HCEC 1CT (cell line): ENCODE data around the gene SRM.
"Not testable (repeated sequence)": the region's sequence is repeated elsewhere in the genome, so short reads cannot be mapped to it uniquely, and the experiment has no call there.

Experiments
- DNase-seq: peaks from one replicate; pipeline ENCODE4 v3.0.0-alpha.2; 2017

SRM gene

DNA sequence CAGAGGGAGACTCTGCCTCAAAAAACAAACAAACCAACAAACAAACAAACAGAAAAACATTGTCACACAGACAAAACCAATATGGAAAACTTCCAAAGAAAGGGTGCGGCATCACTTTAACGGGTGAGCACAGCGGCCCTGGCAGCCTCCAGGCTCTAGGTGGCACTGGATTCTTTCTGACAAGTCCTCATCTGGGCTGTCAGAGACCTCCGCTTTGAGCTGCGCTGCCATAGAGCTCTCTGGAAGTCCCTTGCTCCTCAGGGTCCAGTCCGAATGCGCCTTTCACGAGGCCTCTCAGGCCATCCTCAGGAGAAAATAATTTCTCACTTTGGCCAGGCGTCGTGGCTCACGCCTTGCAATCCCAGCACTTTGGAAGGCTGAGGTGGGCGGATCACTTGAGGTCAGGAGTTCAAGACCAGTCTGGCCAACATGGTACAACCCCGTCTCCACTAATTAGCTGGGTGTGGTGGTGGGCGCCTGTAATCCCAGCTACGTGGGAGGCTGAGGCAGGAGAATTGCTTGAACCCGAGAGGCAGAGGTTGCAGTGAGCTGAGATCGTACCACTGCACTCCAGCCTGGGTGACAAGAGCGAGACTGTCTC lies 4.2 kb upstream of the SRM start:
- DNase-seq, result not testable (repeated sequence)

DNA sequence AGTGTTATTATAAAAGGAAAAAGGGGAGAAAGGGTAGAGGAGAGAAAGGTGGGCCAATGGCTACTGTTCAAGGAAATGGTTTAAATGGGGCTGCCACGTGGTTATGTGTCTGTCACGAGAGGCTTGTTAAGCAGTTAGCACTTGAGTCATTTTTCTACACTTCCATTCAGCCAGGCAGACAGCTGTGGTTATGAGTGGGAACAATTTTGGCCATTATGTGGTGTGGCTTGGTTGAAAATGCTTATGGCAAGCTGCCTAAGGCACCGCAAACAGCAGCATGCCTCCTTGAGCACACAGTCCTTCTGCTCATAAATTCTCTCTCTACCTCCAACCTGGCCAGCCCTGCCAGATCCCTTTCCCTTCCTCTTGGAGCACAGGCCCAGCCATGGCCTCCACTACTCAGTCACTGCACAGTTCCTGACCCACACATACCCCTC lies 3.2 kb upstream of the SRM start:
- no peak for DNase-seq

DNA sequence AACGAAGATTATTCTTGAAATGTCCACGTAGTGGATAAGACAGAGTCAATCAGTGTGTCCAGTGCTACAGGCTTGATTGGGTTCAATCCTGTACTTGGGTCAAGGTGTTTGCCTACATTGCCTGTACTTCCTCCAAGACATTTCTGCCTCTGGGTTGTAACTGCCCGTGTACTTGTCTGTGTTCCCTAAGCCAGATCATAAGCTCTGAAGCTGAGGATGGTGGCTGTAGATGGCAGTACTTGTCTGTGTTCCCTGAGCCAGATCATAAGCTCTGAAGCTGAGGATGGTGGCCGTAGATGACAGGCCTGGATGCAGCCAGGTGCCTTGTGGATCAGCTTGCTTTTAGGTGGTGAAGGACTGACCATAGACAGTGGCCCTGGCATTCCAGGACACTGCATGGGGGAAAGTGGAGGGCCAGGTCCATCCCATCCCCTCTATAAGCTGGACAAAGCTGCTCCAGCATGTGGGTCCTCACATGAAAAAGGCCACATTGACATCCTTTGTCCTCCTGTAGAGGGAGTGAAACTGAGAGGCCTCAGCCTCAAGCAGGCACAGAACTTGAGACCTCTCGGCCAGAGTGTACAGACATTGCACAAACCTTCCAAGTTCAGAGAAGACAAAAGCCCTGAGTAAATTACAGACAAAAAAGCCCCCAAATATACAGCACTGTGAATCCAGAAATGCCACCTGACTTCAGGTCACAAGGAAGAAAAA lies 2.0 kb upstream of the SRM start:
- no peak for DNase-seq

DNA sequence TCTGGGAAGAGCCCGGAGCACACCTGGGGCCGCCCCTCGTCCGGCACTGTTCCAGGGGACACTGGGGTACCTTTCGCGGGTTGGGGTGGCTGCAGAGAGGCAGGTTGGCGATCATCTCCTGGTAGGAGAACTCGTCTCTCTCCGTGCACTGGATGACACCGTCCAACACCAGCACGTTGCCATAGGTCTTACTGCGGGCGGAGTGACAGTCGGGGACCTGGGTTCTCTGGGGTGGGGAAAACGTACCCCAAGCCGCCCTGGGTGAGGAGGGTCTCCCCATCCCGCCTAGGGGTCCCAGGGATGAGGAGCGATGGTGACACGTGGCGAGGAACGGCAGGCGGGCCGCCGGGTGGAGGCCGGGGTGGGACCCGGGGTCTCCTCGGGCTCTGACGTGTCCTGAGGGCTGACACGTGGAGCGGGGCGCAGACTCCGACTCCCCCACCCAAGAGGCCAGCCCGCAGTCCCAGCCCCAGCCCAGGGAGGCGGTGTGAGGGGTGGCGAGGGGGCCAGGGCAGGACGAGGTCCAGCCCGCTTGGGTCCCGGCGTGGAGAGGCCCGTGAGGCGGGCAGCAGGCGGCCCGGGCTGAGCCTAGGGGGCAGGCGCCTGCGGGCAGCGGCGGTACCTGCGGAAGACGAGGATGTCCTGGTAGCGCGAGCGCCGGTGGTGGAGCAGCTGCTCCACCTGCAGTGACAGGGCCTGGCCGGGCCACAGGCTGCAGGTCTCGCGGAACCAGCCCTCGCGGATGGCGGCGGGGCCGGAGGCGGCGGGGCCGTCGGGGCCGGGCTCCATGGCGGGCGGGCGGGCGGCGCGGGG lies 457 bp downstream of the SRM start:
- no peak for DNase-seq

DNA sequence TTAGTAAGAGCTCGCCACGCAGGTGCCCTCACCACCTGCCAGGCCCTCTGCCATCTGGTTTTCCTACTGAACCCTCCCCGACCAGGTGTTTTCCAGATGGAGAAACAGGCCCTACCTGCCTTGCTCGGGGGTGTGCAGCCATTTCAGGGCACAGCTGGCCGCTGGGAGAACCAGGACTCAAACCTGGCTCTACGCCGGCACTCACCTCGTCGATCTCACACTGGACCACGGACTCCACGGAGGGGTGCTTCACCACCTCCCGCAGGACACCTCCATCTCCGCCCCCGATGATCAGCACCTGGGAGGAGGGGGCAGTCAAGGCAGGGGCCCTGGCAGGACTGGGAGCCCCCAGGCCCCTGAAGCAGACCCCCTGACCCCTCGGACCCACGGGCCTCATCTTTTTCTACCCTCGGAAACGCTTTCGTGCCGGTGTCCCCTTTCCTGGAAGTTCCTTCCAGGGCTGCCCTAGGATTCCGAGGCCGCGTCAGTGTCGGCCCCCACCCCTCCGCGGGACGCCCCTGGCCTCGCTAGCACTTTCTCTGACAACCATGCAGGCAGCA lies 1.1 kb downstream of the SRM start:
- DNase-seq, result no peak

DNA sequence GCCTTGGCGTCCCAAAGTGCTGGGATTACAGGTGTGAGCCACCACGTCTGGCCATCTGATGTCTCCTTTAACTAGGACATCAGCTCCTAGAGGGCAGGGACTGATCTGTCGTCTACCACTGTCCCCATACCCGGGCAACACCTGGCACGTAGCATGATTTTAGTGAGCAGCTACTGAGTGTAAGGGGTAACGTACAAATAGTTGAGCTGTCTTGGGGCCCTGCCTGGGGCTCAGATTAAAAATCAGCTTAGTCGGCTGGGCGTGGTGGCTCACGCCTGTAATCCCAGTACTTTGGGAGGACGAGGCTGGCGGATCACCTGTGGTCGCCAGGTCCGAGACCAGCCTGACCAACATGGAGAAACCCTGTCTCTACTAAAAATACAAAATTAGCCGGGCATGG lies 1.8 kb downstream of the SRM start:
- DNase-seq, result no peak

DNA sequence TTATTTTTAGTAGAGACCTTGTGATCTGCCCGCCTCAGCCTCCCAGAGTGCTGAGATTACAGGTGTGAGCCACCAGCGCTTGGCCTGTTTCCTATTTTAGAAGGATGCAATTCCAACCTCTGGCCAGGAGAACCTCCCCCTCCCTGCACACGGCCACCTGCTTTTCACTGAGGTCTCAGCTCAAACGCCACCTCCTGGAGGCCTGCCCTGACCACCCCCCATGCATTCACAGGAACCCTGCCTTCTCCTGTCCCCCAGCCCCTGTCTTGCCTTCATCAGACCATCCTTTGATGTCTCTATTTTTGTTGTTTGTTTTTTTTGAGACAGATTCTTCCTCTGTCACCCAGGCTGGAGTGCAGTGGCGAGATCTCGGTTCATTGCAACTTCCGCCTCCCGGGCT lies 2.3 kb downstream of the SRM start:
- DNase-seq, result no peak

DNA sequence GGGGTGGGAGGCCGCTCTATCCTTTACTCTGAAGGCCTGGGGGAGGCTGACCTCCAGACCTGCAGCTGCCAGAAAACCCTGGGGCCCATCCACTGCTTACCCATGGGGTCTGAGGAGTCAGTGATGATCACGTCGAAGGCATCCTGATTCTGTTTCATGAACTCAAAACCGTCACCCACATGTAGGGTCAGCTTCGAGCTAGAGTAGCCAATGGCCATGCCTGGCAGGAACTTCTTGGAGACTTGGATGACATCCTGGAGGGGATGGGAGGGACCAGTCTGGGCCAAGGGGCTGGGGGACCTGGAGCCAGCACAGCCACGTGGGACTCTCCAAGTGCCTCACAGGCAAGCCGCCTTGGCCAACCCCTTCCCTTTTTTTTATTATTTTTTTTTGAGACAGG lies 3.3 kb downstream of the SRM start:
- no peak for DNase-seq

DNA sequence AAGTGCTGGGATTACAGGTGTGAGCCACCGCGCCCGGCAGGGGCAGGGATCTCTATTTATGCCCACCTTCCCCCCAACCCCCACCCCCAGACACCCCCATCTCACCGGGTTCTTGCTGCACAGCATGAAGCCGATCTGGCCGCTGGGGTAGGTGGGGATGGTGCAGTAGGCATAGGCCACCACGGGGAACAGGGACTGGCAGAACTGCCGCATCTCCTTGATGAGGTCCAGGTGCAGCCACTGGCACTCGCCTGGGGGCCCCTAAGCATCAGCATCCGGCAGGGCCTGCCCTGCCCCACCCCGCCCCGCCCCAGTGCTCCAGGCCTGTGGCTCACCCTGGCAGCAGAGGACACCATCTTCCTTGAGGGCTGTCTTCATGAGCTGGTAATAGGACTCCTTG lies 4.1 kb downstream of the SRM start:
- DNase-seq, result no peak

DNA sequence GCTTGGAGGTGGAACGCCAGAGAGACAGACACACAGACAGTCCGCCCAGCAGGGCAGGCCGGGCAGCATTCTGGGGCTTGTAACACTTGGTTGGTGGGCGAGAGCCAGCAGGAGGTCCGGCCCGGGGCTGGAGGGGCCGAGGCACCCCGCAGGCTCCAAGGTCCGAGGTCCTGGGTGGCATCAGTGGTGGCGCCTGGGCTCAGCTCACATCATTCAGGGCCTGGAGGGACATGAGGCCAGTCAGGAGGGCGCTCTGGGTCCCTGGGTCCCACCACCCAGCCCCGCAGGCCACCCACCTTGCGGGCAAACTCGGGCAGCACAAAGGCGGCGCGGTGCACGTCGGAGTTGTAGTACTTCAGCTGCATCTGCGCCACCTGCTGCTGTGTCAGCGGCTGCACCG lies 5.2 kb downstream of the SRM start:
- no peak for DNase-seq

DNA sequence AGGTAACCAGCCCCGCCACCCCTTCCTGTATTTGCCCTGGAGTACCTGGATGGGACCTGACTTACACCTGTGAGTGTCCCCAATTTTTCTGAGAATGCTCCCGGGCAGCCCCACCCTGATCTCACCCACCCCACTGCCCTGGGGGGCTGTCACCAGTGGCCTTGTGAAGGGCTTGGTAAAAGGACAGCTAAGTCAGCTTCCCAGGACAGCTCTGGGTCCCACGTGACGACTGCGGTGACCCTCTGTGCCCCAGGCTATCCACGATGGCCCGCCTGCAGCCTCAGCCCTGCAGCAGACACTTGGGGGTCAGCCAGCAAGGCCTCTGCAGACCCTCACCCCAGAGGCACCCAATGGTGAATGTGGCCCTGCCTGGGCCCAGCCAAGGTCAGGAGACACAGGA lies 5.6 kb downstream of the SRM start:
- no peak for DNase-seq

DNA sequence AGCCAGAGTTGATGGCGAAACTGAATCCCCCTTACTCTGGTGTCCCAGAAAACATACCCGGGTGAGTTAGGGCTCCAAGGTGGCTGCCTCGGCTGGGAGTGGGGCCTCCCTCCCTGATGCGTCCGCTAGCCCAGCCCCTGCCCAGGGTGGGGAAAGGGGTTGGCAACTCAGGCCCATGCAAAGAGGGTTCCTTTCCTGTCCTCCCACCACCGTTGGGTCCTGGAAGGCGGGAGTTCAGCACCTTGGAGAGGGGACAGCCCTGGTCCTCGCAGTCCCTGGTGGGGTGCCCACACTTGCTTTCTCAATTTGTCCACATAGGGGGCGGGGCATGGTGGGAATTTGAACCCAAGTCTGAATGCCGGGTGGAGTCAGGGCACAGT lies 6.1 kb downstream of the SRM start:
- DNase-seq, result no peak

DNA sequence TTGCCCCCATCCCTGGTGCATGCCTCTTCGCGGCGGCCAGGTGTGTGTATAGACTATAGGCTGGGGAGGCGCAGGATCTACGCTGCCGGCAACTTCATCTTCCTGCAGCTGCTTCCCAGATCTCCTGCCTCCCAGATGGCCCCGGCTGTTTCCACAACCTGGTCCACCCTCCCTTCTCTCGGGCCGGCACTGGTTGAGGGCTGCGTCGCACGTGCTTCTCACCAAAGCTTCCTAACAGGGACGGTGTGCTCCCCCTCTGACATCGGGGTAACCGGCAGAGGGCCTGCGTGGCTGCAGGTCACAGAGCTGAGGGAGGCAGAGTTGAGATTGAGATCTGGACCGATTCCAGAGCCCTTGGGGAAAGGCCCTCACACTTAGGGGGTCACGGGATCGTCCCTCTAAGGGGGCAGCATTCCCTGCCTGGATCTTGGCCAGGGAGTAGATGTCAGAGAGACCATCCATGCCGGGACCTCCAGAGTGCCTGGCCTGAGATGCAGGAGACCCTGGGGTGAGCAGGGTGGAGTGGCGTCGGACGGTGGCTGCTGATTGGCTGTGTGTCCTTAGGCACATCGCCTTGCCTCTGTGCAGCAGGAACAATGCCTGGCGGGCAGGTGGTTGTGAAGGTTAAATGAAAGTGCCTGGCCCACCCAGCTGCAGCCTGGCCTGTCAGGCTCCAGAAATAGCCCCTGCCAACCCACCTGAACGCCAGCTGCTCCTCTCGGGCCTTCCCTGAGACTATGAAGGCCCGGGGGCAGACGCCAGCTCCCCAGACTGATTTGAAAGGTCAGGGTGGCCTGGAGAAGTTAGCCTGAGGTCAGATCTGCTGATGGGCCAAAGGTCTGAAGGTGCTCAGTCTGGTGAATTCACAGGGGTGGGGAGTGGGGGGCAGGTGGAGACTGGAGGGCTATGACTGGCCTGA lies 6.7 kb downstream of the SRM start:
- no peak for DNase-seq

DNA sequence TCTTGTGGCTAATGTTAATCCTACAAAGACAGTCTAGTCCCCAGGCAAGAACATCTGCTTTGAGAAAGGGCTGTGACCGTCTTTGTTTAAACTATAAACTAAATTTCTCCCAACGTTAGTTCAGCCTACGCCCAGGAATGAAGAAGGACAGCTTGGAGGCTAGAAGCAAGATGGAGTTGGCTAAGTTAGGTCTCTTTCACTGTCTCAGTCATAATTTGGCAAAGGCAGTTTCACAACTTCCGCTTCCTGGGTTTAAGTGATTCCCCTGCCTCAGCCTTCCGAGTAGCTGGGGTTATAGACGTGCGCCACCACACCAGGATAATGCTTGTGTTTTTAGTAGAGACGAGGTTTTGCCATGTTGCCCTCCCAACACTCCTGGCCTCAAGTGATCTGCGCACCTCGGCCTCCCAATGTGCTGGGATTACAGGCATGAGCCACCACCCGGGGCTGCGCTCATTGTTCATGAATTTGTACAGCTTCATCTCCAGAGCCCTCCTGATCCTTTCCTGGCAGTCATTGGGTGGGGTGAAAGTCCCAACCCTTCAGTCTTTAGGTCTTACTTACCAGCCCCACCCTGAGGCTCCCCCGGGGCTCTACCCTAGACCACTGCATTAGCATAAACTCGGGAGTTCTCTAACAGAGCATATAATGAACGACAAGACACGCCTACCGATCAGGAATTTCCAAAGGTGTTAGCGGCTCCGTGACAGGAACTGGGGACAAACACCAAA lies 7.9 kb downstream of the SRM start:
- DNase-seq, result peak; percentile 39

DNA sequence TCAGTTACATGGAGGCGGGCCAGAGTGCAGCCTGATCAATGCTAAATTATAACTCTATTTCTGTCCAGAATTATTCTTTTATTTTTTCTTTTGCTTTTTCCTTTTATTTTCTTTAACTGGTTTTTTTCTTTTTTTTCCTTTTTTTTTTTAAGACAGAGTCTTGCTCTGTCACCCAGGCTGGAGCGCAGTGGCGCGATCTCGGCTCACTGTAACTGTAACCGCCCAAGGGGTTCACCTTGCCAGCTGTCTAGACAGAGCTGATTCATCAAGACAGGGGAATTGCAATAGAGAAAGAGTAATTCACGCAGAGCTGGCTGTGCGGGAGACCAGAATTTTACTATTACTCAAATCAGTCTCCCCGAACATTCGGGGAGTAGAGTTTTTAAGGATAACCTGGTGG lies 8.7 kb downstream of the SRM start:
- not testable (repeated sequence) for DNase-seq

DNA sequence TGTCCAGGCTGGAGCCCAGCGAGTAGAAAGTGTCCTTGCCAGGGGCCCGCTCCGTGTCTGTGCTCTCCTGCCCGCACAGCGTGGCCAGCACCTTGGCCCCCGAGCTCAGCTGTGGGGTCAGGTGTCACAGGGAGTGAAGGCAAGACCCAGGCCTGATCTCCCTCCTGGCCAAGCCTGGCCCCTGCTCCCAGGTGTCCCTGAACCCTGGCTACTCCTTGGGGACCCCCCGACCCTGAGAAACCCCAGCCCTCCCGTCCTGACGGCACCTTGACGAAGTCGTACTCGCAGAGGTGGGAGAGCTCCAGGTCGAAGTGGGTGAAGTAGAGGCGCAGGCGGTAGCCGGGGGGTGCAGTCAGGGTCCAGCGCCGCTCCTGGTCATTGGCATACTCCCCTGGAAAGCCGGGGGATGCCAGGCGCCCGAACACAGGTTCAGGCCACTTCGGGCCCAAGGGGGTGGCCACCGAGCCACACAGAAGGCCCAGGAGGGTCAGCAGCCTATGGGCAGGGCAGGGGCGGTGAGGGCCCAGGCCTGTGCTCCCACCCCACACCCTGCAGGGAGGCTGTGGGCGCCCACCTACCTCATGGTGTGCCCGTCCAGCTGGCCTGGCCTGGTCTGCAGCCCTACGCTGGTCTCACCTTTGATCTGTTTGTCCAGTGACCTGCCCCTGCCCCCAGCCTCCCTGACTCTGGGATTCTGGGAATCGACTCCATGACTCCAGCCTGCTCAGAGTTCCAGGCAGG lies 13.0 kb downstream of the SRM start, which contains the start of gene MASP2:
Gene MASP2, minus strand, starts transcription at position 615 of the 741 bp plus-strand sequence. Its CDS starts 32 bp downstream, at position 583.
- DNase-seq, result no peak

DNA sequence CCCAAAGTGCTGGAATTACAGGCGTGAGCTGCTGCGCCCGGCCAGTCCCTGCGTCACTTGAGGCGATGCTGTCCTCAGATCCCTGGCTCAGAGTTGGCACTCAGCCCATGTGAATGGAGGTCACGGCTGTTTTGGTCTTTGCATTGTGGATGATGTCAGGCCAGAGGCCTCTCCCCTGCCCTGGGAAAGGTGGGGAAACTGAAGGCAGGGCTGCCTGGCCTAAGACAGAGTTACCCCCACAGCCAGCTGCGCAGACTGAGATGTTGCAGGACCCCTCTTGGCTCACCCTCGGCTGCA lies 13.6 kb downstream of the SRM start:
- no peak for DNase-seq

DNA sequence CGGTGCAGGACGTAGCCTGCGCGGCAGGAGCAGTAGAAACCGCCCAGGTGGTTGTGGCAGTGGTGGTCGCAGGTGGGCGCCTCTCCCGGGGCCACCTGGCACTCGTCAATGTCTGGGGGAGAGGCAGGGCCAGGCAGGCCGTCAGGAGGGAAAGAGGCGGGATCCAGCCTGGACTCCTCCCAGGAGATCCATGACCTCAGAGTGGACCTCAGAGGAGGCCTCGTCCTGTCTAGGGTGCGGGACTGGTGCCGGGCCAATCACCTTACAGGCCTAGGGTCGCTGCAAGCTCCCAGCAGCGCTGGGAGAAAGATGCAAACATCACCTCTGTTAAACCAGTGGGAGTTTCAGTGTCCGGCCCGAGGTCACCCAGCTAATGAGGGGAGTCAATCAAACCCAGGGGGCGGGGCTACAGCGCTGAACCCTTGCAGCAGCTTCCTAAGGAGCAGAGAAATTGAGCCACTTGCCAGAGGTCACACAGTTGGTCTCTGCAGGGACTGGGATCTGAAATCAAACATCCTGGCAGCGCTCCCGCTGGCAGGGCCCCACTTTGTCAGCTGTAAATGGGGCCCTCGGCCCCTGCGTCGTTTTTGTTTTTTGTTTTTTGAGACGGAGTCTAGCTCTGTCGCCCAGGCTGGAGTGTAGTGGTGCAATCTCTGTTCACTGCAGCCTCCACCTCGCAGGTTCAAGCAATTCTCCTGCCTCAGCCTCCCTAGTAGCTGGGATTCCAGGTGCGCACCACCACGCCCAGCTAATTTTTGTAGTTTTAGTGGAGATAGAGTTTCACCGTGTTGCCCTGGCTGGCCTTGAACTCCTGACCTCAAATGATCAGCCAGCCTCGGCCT lies 14.2 kb downstream of the SRM start:
- no peak for DNase-seq

DNA sequence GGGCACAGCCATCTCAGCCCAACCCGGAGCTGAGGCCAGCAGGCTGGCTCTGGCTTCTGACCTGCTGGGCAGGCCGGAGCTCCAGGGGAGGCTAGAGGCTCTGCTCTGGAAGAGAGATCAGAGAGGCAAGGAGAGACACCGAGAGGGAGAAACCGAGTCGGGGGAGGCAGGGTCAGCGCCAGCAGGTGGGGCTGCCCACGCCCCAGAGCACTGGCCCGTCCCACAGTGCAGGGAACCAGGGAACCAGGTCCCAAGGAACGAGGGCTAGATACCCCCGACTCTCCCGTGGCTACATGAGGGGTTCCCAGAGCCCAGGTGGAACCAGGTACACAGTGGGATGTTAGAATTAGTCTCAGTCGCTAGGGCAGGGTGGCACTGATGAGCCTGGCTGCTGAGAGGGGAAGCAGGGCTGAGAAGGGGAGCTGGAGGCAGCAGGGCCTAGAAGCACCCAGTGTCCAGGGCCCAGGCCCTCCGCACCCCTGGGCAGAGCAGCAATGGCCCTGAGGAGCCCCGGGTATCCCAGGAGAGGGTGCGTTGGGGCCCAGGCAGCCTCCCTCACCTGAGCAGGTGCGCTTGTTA lies 14.9 kb downstream of the SRM start:
- DNase-seq, result no peak
